ENCODE results near the gene SDSL.
A peak's percentile ranks its signal among the peaks of the same experiment; 100 is the strongest.

The SDSL gene

DNA sequence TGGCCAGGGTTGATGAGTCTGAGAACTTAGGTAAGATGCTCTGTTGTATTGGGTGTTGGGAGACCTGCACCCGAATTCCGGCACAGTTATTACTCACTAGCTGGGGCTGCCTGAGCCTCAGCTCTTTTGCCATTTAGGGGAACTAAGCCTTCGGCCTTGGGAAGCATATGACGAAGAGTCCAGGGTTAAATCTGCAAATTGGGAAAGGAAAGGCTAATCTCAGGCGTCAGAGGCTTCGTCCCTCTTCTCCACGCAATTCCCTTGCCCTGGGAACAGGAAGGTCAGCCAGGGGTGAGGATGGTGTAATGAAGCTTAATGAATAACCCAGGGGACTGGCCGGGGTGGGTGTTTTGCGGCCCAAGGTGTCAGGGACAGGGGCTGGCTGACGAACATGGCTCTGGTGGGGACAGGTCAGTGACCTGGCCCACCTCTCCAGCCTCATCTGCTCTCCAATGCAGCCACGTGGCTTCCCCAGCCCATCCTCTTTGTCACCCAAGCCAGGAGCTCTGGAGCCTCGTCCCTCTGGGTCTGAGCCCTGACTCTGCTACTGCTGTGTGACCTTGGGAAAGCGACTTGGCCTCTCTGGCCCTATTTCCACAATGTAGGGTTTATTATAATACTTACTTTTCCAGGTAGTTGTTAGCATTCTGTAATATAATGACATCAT lies 3.8 kb upstream of the SDSL start:
- no peak for DNase-seq (ENCODE audit: low read depth in 2 of 3, low spot score in 1 of 3)

DNA sequence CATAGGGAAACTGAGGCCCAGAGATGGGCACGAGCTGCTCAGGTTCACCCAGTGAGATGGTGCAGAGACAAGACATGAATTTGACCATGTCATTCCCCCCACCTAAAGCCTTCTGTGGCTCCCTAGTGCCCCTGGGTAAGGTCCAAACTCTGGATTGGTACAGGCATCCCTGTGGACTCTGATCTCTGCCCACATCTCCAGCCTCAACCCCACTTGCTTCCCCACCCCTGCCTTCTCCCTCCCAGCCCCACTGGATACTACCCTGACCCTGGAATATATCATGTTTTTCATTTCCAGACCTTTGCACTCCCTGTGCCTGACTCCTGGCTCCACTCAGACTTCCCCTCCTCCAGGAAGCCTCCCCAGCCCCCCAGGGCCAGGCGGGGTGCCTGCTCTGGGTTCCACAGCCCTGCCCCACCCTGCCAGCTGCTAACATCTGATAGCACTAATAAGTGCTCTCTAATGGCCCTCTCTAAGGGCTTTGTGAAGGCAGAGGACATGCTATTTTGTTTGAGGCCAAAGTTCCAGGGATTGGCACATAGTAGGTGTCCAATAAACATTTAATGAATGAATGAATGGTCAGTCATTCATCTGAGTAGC lies 1.1 kb upstream of the SDSL start:
- DNase-seq (ENCODE audit: low read depth in 2 of 3, low spot score in 1 of 3): no peak

DNA sequence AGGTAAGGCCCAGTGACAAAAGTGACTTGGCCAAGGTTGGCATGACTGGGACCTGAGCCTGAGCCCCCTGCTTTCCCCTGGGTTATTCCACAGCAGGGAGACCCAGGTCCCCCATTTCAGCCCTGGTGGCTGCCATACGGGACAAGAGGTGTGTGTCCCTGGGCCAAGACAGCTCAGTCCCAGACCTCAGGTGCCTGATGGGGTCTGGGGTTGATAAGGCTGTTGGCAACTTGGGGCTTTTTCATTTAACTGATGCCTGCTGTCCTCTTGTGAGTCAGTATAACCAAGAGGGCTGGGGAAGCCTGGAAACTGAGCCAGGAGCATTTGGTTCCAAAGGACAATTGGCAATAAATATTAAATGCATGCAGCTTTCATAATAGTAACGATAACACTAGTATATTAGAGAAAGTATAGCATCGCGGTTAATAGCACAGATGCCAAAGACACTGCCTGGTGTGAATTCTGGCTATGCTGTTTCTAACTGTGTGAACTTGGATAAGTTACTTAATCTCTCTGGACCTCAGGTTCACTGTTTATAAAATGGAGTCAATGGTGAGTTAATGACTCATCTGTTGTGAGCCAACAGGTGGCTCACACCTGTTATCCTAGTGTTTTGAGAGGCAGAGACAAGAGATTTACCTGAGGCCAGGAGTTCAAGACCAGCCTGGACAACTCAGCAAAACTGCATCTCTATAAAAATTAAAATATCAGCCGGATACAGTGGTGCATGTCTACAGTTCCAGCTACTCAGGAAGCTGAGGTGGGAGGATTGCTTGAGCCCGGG lies 898 bp downstream of the SDSL start:
- no peak for DNase-seq (ENCODE audit: low read depth in 2 of 3, low spot score in 1 of 3)

DNA sequence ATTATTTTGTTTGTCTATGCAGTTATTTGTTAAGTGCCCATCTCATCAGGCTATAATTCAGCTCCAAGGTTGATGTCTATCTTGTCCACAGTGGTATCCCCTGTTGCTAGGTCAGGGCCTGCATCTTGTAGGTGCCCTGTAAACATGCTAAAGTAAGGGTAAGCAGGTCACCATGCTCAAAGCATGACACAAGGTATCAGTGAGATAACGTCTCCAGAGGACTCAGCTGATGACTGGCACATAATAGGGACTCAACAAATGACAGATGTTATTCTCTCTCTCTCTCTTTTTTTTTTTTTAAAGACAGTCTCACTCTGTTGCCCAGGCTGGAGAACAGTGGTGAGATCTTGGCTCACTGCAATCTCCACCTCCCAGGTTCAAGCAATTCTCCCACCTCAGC lies 2.3 kb downstream of the SDSL start:
- no peak for DNase-seq (ENCODE audit: low read depth in 2 of 3, low spot score in 1 of 3)

DNA sequence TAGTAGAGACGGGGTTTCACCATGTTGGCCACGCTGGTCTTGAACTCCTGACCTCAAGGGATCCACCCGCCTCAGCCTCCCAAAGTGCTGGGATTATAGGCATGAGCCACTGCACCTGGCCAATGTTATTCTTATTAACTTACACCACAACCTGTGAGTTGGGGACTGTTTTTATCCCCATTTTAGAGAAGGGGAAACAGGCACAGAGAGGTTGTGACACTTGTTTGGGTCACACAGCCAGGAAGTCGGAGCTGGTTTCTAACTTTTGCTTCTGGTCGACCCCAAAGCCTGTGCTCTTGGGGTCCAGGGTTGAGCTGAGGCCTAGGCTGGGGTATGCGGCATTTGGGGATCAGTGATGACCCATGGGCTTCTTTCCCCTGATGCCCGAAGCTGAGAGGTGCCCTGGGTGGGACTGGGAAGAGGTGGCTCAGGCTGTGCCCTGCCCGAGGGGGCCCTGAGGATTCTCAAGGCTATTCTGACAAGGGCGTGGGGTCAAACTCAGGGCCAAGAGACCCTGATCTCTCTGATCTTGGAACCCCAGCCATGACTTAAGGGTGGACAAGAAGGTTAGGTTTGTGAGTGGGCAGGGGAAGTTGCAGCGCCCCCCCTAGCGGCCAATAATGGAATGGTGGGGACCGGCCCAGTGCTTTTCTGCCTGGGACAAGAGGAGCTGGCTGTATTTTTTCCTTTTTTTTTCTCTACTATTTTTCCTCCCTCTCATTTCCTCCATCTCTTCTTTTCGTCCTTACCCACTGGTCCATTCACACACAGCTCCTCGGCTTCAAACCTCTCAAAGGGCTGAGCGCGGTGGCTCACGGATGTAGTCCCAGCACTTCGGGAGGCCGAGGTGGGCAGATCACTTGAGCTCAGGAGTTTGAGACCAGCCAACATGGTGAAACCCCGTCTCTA lies 3.0 kb downstream of the SDSL start:
- DNase-seq (ENCODE audit: low read depth in 2 of 3, low spot score in 1 of 3): peak; percentile 30 to 62 (median 34)

DNA sequence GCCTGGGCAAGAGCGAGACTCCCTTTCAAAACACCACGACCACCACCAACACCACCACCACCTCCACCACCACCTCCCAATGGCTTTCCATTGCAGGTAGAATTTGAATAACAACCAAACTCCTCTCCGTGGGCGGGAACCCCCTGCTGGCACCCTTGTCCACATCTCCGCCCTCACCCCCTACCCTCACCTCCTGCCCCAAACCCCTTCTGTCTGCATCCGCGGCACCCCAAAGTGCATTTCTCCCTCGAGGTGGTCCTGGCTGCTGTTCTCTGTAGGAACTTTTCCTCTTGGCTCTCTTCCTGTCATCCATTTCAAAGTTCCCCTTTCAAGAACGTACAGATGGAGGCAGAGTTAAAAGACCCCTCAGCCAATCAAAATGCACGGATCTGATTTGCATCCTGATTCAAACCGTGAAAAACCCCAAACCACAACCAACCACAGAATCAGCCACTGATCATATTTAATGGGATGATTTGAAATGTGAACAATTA lies 3.8 kb downstream of the SDSL start:
- no peak for DNase-seq (ENCODE audit: low read depth in 2 of 3, low spot score in 1 of 3)

DNA sequence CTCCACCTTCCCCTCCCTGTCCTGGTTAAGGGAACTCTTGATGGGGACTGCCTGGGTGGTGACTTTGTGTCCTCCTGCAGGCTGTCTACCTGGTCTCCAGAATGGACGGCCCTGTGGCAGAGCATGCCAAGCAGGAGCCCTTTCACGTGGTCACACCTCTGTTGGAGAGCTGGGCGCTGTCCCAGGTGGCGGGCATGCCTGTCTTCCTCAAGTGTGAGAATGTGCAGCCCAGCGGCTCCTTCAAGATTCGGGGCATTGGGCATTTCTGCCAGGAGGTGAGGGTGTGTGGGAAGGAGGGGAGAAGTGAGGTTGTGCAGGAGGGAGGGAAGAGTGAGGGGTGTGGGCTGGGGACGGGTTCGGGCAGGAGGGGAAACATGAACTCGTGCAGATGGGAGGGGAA lies 5.7 kb downstream of the SDSL start:
- no peak for DNase-seq (ENCODE audit: low read depth in 2 of 3, low spot score in 1 of 3)

DNA sequence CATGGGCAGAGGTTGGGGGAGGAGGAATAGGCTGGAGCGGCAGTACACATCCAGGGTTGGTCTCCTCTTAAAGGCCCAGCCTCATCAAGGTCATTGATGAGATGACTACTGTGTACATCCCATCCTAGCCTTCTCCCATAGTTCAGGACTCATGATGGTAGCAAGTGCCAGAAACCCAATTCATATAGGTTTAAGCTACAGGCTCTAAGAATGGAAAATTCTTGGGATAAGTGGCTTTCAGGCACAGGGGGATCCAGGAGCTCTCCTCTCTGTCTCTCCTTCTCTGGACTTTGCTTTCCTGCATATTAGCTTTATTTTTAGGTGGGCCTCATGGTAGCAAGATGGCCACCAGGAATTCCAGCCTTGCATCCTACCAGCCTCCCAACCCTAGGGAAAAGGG lies 6.3 kb downstream of the SDSL start:
- no peak for DNase-seq (ENCODE audit: low read depth in 2 of 3, low spot score in 1 of 3)

DNA sequence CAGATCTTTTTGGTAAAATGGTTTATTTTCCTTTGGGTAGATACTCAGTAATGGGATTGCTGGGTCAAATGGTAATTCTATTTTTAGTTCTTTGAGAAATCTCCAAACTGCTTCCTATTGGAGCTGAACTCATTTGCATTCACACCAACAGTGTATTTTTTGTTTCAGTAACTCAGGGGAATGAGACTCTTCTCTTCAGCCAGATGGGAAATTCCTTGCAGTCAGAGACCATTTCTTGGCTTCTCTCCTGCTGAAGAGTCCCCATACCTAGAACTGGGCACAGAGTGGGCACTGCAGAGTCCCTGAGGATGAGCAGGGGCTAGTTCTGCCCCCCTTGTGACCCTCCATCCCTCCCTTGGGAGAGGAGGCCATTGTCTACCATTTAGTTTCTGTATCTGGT lies 10.8 kb downstream of the SDSL start:
- no peak for DNase-seq (ENCODE audit: low read depth in 2 of 3, low spot score in 1 of 3)

DNA sequence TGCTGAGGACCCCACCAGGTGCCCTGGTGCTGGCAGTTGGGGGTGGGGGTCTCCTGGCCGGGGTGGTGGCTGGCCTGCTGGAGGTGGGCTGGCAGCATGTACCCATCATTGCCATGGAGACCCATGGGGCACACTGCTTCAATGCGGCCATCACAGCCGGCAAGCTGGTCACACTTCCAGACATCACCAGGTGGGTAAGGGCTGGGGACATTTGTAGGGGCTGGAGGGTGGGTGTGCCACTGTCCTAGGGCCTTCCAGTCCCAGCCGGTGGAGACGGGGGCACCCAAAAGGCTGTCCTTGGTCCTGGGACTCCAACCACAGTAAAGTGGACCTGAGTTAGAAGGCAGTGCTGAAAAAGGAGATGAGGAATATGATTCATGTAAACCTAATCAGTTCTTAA lies 13.2 kb downstream of the SDSL start:
- no peak for DNase-seq (ENCODE audit: low read depth in 2 of 3, low spot score in 1 of 3)

DNA sequence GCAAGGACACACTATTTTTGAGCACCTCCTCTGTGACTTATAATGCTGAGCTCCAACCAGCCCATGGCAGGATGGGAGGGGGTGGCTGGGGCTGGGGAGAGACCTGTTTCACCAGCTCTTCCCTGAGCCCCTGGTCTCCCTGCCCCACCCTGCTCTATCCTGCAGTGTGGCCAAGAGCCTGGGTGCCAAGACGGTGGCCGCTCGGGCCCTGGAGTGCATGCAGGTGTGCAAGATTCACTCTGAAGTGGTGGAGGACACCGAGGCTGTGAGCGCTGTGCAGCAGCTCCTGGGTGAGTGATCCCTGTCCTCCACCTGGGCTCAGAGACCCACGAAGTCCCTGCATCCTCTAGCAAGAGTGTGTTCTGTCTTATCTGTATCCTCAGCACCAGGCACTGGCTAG lies 14.4 kb downstream of the SDSL start:
- no peak for DNase-seq (ENCODE audit: low read depth in 2 of 3, low spot score in 1 of 3)

DNA sequence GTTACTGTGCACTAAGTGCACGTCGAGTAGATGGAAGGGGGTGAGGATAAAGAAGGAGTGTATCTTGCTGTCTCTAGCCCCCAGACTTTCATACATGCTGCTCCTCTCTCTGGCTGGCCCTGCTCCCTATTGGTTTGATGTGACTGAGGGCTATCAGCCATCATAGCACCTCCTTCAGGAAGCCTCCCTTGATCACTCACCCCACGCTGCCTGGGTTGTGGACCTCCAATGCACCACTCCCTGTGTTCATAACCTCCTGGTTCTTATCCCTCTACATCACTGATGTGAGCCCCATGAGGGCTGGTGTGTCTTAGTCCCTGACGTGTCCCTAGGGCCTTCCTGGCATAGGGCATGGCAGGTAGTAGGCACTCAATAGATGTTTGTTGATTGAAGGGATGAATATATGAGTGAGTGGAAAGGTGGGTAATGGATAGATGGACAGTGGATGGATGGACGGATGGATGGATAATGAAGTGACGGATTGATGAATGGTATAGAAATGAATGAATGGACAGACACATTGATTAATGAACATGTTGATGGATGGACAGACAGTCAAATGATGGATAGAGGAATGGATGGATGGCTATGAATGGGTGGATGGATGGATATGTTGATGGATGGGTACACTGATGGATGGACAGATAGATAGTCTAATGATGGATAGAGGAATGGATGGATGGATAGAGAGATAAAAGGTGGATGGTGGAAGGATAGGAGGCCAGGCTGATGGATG lies 15.0 kb downstream of the SDSL start:
- DNase-seq (ENCODE audit: low read depth in 2 of 3, low spot score in 1 of 3): no peak

DNA sequence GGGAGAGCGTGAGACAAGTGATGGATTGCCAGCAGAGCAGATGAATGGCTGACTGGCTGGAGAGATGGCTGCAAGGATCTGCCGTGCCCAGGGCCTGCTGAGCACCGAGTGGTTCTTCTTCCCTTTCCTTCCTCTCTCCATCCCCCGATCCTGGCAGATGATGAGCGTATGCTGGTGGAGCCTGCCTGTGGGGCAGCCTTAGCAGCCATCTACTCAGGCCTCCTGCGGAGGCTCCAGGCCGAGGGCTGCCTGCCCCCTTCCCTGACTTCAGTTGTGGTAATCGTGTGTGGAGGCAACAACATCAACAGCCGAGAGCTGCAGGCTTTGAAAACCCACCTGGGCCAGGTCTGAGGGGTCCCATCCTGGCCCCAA lies 15.5 kb downstream of the SDSL start:
- no peak for DNase-seq (ENCODE audit: low read depth in 2 of 3, low spot score in 1 of 3)

DNA sequence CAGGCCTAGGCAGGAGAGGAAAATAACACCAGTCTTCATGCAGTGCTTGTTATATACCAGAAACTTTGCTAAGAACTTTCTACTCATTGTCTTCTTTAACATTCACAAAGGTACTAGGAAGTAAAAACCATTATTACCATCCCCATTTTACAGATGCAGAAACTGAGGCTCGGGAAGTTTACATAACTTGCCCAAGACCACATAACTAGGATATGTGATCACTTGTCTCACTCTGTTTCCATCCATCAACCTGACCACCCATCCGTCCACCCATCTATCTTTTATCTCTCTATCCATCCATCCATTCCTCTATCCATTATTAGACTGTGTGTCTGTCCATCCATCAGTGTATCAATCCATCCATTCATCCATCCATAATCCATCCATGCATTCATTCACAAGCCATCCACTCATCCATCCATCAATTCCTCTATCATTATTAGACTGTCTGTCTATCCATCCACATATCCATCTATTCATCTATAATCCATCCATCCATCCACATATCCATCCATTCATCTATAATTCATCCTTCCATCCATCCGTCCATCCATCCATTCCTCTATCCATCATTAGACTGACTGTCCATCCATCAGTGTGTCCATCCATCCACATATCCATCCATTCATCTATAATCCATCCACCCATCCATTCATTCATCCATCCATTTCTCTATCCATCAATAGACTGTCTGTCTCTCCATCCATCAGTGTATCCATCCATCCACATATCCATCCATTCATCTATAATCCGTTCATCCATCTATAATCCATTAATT lies 16.5 kb downstream of the SDSL start:
- no peak for DNase-seq (ENCODE audit: low read depth in 2 of 3, low spot score in 1 of 3)

DNA sequence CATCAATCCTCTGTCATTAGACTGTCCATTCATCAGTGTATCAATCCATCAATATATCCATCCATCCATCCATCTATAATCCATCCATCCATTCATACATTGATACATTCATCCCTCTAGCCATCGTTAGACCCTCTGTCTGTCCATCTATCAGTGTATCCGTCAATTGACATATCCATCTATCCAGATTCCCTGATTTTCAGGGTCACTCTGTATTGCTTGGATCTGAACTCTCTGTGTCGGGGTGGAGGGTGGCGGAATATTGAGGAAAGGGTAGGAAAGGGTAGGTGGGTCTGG lies 17.1 kb downstream of the SDSL start:
- no peak for DNase-seq (ENCODE audit: low read depth in 2 of 3, low spot score in 1 of 3)

DNA sequence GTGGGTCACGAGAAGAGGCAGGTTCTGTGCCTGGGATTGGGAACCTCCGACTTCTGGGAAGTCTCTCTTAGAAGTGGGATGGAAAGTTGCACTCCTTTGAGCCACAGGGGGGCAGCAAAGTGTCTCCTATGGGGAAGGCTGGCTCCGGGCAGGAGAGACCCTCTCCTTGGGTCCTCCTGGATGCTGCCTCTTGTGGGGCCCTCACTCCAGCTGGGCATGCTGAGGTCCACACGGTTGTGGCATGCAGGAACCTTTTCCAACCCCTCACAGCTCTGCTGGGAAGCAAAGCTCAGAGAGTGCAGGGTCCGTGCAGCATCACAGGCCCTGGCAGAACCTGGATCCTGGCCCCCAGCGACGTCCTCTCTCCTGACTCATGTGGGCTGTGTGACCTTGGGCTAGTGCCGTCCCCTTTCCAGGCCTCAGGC lies 17.4 kb downstream of the SDSL start:
- DNase-seq (ENCODE audit: low read depth in 2 of 3, low spot score in 1 of 3): no peak

DNA sequence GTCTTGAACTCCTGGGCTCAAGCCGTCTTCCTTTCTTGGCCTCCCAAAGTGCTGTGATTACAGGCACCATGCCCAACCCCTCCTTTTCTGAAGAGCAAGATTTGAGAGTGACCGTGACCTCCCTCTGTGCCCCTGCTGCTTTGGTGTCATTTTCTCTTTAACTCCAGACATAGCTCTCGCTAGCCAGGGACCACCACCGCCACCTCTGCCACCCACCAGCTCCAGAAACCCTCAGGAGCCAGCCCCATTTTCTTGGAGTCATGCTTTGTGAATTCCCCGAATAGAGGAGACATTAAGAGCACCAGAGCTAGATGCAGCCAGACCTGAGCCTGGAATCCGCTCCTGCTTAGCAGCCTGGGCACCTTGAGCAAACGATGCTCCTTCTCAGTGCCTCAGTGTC lies 18.2 kb downstream of the SDSL start:
- no peak for DNase-seq (ENCODE audit: low read depth in 2 of 3, low spot score in 1 of 3)

DNA sequence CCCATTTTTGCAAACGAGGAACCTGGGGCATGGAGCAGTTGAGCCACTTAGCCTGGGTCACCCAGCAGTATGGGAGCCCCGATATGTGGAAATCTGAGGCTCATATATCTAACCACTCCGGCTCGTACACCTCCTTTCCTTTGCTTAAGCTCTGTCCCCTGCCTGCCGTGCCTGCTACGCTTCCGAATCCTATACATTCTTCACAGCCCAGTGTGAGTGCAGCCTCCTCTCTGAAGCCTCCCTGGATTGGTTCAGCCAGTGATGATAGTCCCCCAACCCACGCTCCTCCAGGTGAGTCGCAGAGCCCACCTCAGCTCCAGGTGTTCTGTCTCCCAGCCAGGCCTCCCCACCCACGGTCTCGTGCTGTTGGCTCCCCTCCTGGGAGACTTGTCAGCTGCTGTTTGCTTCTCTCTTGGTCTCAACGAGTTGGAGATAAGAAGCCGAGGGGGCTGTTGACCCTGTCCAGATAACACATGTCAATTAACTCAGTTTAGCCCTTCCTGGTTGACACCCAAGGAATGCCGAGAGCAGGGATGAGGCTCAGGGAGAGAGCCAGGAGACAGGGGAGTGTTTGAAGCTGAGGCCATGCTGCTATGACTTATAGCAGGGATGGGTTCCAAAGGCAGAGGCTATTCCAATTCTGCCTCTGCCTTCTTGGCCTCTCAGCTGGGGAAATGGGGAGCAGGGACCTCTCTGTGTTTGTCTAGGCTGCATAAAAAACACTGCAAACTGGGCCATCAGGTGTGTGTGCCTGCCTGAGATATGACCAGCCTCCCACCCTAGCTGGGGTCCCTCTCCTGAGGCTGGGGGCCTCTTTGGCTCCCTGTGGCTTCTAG lies 19.0 kb downstream of the SDSL start:
- DNase-seq (ENCODE audit: low read depth in 2 of 3, low spot score in 1 of 3): no peak

DNA sequence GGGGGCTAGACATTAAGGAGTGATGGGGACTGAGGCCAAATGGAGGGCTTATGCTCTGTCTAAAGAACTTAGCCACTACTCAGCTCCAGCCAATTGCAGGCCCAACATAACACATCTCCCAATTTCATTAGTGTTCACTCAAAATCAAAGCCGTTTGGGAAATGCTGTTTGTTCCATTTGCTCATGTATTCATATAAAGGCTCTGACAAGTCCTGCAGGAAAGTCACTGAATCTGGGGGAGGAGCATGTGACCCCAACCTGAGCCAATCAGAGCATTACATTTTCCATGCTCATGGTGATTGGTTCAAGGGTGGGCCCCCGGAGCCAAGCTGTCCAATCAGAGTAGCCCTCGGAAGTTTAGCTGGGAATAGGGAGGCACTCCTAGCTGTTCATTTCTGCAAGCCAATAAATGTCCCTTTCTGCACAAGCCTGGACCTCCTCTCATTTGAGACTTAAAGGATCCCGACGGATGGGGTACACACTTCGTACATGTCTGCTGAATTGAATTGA lies 20.9 kb downstream of the SDSL start:
- no peak for DNase-seq (ENCODE audit: low read depth in 2 of 3, low spot score in 1 of 3)
